RWPE1 (cell line): Measurements from ENCODE around the gene MADCAM1.
A peak's percentile ranks its signal among the peaks of the same experiment; 100 is the strongest.

ENCODE experiments used
- CTCF ChIA-PET: fragments of 350-600 bp; sonication (Branson Sonifier 250); formaldehyde crosslinking; extraction: SDS; loops from one replicate; lab custom pipeline; 2021; lab: Yijun Ruan, JAX
- POLR2A ChIA-PET: fragments of 400-600 bp; formaldehyde crosslinking; extraction: SDS; loops from one replicate; lab custom pipeline; 2020; ENCODE audit warnings: antibody characterized with exemption; ENCODE audit not compliant: low non-redundant PET; lab: Yijun Ruan, JAX
- DNase-seq: peaks from one replicate; pipeline ENCODE4 v3.0.0; 2012; ENCODE audit warnings: low spot score
- H3K27ac ChIP-seq: fragments of 450-650 bp; 2 replicates; pipeline ENCODE4 v1.5.1; 2017
- CTCF ChIP-seq: fragments of 450-650 bp; conservative IDR thresholded peaks from 2 replicates; pipeline ENCODE4 v1.5.1; 2017; ENCODE audit warnings: low read depth, mild to moderate bottlenecking

MADCAM1 gene

DNA sequence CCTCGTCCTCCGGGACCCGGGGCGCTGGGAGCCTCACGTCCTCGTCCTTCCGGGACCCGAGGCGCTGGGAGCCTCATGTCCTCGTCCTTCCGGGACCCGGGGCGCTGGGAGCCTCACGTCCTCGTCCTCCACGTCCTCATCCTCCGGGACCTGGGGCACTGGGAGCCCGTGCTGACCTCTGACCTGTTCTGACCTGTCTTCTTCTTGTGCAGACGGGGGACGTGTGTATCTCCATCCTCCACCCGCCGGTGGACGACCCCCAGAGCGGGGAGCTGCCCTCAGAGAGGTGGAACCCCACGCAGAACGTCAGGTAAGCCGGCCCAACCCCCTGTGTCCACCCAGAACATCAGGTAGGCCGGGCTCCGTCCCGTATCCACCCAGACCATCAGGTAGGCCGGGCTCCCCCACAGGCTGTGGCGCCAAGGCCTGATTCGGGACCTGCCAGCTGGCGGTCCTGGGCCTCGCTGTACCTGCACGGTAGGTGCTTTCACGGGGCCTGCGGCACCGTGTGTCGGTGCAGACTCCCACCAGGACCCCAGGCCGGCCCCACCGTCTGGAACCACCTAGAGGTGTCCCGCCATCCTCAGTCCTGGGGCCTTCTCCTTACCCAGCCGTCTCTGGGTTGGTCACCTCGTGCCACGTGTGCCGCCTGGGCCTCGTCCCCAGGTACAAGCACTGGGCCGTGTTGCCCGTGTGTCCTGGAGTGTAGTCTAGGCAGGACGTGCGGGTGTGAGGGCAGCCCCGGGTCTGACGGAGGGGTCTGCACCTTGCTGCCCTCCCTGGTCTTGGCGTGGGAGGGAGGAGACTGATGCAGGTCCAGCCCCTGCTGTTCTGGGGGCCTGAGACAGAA, 40.0 kb downstream of the MADCAM1 start:
- DNase-seq = no peak
- TF ChIP-seq CTCF = no peak
- POLR2A ChIA-PET = no interaction called here
- CTCF ChIA-PET = interaction anchor here (0.6 kb wide), 1 partner anchor 198 kb away, joined by 5 read pairs; no protein-coding TSS in a partner anchor
- H3K27ac ChIP-seq = no peak overlapping the region

GRCh38 chr19:536881-537404, 40.7 kb downstream of the MADCAM1 start:
- ChIA-PET POLR2A (no interaction called here), CTCF (no interaction called here)
- TF ChIP-seq CTCF = no peak
- DNase-seq = no peak
- no peak overlapping the region for H3K27ac ChIP-seq

DNA sequence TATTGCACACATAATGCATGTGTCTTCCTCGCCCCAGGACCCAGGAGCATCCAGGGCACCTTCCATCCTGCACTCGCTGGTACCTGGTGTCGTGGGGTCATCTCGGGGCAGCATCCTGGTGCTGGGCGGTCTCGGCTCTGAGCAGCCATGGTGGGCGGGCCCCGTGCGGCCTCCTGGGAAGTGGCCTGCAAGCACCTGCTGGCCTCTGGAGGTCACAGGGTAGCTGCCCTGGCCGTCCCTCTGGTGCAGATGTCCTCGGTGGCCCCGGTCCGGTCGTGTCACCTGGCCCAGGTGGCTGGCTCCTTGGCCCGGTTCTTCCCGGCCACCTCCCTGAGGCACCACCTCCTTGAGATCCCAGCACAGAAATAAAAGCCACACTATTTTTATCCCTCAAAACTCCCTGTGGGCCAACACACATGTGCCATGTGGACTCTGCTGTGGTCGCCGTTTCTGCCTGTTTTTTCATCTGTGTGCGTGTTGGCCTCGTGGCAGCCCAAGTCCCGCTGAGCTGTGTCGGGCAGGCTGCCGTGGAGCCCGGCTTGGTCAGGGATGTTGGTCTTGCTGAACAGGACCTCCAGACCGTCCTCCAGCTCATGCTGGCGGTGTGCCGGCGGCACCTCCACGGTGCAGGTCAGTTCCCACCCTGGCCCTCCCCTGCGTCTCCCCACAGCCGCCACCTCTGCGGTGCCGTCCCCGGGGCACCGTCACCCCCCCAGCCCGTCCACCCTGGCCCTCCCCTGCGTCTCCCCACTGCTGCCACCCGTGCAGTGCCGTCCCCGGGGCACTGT, 42.5 kb downstream of the MADCAM1 start:
- POLR2A ChIA-PET = no interaction called here
- no peak overlapping the region for H3K27ac ChIP-seq
- DNase-seq = no peak
- no peak for TF ChIP-seq CTCF
- CTCF ChIA-PET = no interaction called here

- H3K27ac ChIP-seq = no peak overlapping the region
- TF ChIP-seq CTCF = no peak
- POLR2A ChIA-PET = no interaction called here
- CTCF ChIA-PET = no interaction called here
- no peak for DNase-seq
These were observed 43.2 kb downstream of the MADCAM1 start for GRCh38 chr19:539429-540030.

- DNase-seq = no peak
- CTCF ChIA-PET = interaction anchor here (0.8 kb wide), 1 partner anchor 19 kb away, joined by 3 read pairs; no protein-coding TSS in a partner anchor
- peak overlapping the region; percentile 20; the same call in 1 of the 2 replicates for H3K27ac ChIP-seq
- POLR2A ChIA-PET = no interaction called here
- no peak for TF ChIP-seq CTCF
These were observed 44.8 kb downstream of the MADCAM1 start for GRCh38 chr19:540867-541637.
